ENCODE results near the gene MUC13.

DNA sequence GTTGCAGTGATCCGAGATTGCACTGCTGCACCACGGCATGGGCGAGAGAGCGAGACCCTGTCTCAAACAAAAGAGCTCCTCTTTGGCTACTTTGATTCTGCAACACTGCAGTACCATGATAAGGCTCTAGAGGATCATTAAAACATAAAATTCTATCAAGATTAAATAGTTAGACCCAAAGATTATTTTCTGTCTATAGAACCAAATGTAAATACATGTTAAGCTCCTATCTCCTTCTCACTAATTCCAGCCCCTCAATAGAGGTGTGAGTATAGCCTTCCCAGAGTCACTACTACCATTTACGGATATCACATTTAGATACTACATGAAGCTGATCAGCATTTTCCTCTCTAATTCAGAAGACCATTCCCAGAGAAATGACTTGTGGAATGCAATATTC lies 4.3 kb upstream of the MUC13 start:
- TF ChIP-seq, protein P1, sequence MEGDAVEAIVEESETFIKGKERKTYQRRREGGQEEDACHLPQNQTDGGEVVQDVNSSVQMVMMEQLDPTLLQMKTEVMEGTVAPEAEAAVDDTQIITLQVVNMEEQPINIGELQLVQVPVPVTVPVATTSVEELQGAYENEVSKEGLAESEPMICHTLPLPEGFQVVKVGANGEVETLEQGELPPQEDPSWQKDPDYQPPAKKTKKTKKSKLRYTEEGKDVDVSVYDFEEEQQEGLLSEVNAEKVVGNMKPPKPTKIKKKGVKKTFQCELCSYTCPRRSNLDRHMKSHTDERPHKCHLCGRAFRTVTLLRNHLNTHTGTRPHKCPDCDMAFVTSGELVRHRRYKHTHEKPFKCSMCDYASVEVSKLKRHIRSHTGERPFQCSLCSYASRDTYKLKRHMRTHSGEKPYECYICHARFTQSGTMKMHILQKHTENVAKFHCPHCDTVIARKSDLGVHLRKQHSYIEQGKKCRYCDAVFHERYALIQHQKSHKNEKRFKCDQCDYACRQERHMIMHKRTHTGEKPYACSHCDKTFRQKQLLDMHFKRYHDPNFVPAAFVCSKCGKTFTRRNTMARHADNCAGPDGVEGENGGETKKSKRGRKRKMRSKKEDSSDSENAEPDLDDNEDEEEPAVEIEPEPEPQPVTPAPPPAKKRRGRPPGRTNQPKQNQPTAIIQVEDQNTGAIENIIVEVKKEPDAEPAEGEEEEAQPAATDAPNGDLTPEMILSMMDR (IDR thresholded peaks at IDR 0.05): no peak
- TF ChIP-seq CHD4 (IDR thresholded peaks at IDR 0.05; ENCODE audit: borderline replicate concordance): no peak
- TF ChIP-seq, protein P2, sequence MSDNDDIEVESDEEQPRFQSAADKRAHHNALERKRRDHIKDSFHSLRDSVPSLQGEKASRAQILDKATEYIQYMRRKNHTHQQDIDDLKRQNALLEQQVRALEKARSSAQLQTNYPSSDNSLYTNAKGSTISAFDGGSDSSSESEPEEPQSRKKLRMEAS (IDR thresholded peaks at IDR 0.05): no peak
- no peak for TF ChIP-seq SMC3 (IDR thresholded peaks at IDR 0.05)
- TF ChIP-seq MAZ (IDR thresholded peaks at IDR 0.05; ENCODE audit: borderline replicate concordance, low read depth, low read length): no peak
- TF ChIP-seq, protein P3, sequence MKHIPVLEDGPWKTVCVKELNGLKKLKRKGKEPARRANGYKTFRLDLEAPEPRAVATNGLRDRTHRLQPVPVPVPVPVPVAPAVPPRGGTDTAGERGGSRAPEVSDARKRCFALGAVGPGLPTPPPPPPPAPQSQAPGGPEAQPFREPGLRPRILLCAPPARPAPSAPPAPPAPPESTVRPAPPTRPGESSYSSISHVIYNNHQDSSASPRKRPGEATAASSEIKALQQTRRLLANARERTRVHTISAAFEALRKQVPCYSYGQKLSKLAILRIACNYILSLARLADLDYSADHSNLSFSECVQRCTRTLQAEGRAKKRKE (CRISPR knock-in tag; IDR thresholded peaks at IDR 0.05; ENCODE audit: low read depth): no peak
- no peak for TF ChIP-seq EP300 (IDR thresholded peaks at IDR 0.05)
- no peak for TF ChIP-seq MAFK (IDR thresholded peaks at IDR 0.05; ENCODE audit: partially characterized antibody)
- no peak for TF ChIP-seq POLR2A (IDR thresholded peaks at IDR 0.05; ENCODE audit: low read length)
- TF ChIP-seq, protein P4, sequence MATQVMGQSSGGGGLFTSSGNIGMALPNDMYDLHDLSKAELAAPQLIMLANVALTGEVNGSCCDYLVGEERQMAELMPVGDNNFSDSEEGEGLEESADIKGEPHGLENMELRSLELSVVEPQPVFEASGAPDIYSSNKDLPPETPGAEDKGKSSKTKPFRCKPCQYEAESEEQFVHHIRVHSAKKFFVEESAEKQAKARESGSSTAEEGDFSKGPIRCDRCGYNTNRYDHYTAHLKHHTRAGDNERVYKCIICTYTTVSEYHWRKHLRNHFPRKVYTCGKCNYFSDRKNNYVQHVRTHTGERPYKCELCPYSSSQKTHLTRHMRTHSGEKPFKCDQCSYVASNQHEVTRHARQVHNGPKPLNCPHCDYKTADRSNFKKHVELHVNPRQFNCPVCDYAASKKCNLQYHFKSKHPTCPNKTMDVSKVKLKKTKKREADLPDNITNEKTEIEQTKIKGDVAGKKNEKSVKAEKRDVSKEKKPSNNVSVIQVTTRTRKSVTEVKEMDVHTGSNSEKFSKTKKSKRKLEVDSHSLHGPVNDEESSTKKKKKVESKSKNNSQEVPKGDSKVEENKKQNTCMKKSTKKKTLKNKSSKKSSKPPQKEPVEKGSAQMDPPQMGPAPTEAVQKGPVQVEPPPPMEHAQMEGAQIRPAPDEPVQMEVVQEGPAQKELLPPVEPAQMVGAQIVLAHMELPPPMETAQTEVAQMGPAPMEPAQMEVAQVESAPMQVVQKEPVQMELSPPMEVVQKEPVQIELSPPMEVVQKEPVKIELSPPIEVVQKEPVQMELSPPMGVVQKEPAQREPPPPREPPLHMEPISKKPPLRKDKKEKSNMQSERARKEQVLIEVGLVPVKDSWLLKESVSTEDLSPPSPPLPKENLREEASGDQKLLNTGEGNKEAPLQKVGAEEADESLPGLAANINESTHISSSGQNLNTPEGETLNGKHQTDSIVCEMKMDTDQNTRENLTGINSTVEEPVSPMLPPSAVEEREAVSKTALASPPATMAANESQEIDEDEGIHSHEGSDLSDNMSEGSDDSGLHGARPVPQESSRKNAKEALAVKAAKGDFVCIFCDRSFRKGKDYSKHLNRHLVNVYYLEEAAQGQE (IDR thresholded peaks at IDR 0.05): no peak
- no peak for TF ChIP-seq KDM1A (IDR thresholded peaks at IDR 0.05; ENCODE audit: low read depth)
- no peak for TF ChIP-seq CHD2 (IDR thresholded peaks at IDR 0.05; ENCODE audit: low read length, partially characterized antibody)
- TF ChIP-seq, protein P5, sequence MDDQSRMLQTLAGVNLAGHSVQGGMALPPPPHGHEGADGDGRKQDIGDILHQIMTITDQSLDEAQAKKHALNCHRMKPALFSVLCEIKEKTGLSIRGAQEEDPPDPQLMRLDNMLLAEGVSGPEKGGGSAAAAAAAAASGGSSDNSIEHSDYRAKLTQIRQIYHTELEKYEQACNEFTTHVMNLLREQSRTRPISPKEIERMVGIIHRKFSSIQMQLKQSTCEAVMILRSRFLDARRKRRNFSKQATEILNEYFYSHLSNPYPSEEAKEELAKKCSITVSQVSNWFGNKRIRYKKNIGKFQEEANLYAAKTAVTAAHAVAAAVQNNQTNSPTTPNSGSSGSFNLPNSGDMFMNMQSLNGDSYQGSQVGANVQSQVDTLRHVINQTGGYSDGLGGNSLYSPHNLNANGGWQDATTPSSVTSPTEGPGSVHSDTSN (IDR thresholded peaks at IDR 0.05): no peak
- no peak for TF ChIP-seq CBX8 (IDR thresholded peaks at IDR 0.05)
